ENCODE data around the gene NEK7.

NEK7 gene

DNA sequence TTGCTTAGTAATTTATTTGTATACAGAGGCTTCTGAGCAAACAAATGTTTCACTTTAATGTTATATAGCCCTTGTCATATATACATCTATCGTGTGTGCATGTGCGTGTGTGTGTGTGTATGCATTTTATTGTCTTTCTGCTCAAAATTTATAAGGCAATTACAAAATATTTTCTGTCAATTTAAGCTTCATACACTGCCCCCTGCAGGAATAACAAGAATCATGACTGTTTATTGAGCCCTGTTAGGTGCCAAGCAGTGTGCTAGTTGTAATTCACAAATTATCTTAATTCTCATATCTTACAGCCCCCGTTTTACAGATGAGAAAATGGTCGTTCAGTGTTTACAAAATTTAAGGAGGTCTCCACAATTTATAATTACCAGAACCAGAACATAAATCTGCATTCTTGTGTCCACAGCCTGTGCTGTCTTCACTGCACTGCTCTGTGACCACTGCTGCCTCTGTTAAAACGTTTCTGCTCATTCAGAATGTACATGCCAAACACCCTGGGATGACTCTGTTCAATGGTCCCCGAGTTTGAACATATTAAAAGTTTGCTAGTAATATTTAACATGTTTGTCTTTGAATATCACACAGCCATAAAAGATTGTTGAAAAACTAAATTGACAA is 202.3 kb downstream of the NEK7 start:
- no peak overlapping the region for H2AFZ ChIP-seq (ENCODE audit: low read length)
- no peak overlapping the region for H3K4me2 ChIP-seq (ENCODE audit: low read length)
- no peak for TF ChIP-seq EZH2 (IDR thresholded peaks at IDR 0.05; ENCODE audit: borderline replicate concordance, low read length)
- peak; percentile 61; the same call in 1 of the 2 replicates for TF ChIP-seq CTCF (IDR thresholded peaks at IDR 0.05; ENCODE audit: low read length)
- H3K36me3 ChIP-seq (ENCODE audit: insufficient read depth, low read length), result no peaks in the 10 kb centered on the region
- H3K27ac ChIP-seq (ENCODE audit: low read depth, low read length, poor library complexity, severe bottlenecking), result no peak overlapping the region
- no peaks in the 10 kb centered on the region for H3K27me3 ChIP-seq (ENCODE audit: insufficient read depth, low read length)
- H3F3A ChIP-seq (ENCODE audit: insufficient read depth, low read length), result no peaks in the 10 kb centered on the region
- H3K9me3 ChIP-seq (ENCODE audit: low read length), result no peaks in the 10 kb centered on the region
- no peaks in the 10 kb centered on the region for H3K79me2 ChIP-seq (ENCODE audit: insufficient read depth, low read length)
- no peak overlapping the region for H3K9ac ChIP-seq (ENCODE audit: low read length)
- H3K4me3 ChIP-seq (ENCODE audit: low read depth, low read length, poor library complexity, severe bottlenecking), result no peak overlapping the region
- no peaks in the 10 kb centered on the region for H4K20me1 ChIP-seq (ENCODE audit: insufficient read depth, low read length)
- H3K9me2 ChIP-seq (ENCODE audit: low read depth, low read length), result no peaks in the 10 kb centered on the region
- no peaks in the 10 kb centered on the region for H3K4me1 ChIP-seq (ENCODE audit: insufficient read depth, low read length, severe bottlenecking)

DNA sequence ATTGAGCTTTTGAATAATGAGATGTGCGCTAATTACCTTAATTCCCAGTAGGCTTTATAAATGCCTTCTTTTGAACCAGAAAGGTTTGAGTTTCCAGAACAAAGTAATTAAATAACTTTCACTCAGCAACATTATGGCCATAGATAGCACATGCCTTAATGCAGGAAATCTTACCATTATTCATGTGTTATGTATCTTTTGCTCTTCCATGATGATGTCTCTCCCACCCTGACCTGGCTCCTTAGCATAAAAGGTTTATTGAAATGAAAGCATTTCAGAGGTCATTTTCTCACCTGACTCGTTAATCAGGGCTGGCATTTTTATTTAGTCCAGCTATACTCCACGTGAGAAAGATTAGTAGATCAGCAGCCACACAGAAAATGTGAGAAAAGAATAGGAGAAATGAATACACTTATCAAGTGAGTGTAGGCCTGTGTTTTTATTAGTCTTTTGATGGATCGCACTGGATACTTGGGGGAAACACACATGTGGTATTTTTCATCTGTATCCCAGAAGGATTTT is 203.5 kb downstream of the NEK7 start:
- H3K9ac ChIP-seq (ENCODE audit: low read length), result no peak overlapping the region
- H3K27ac ChIP-seq (ENCODE audit: low read depth, low read length, poor library complexity, severe bottlenecking), result no peak overlapping the region
- H3K36me3 ChIP-seq (ENCODE audit: insufficient read depth, low read length), result no peaks in the 10 kb centered on the region
- no peaks in the 10 kb centered on the region for H3K27me3 ChIP-seq (ENCODE audit: insufficient read depth, low read length)
- H3K9me3 ChIP-seq (ENCODE audit: low read length), result no peaks in the 10 kb centered on the region
- H3K4me1 ChIP-seq (ENCODE audit: insufficient read depth, low read length, severe bottlenecking), result no peaks in the 10 kb centered on the region
- H4K20me1 ChIP-seq (ENCODE audit: insufficient read depth, low read length), result no peaks in the 10 kb centered on the region
- TF ChIP-seq EZH2 (IDR thresholded peaks at IDR 0.05; ENCODE audit: borderline replicate concordance, low read length) (no peak), CTCF (IDR thresholded peaks at IDR 0.05; ENCODE audit: low read length) (no peak)
- H3K9me2 ChIP-seq (ENCODE audit: low read depth, low read length), result no peaks in the 10 kb centered on the region
- no peak overlapping the region for H3K4me2 ChIP-seq (ENCODE audit: low read length)
- no peaks in the 10 kb centered on the region for H3K79me2 ChIP-seq (ENCODE audit: insufficient read depth, low read length)
- H3F3A ChIP-seq (ENCODE audit: insufficient read depth, low read length), result no peaks in the 10 kb centered on the region
- no peak overlapping the region for H3K4me3 ChIP-seq (ENCODE audit: low read depth, low read length, poor library complexity, severe bottlenecking)
- no peak overlapping the region for H2AFZ ChIP-seq (ENCODE audit: low read length)

DNA sequence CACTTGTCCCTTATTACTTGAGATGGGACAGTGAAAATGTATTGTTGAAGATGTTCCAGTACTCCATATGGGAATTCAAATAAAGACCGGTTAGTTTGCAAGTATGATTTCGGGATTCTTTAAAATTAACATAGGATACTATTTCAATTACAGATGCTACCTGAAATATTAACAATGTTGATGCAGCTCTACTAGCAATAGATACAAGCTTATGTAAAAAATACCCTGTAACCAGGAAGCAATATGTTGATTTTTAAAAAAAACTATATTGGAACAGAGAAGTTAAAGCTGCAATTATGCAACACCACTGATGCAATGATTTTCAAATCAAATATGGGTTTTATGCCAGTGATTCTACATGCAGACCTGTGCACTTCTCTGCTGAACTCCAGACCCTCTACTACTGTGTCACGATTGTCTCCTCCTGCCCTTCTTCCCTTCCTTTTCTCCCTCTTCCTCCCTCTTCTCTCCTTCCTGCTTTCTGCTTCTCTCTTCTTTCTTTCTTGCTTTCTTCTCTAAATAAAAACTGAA is 204.5 kb downstream of the NEK7 start:
- H3K4me2 ChIP-seq (ENCODE audit: low read length), result no peak overlapping the region
- H3K79me2 ChIP-seq (ENCODE audit: insufficient read depth, low read length), result no peaks in the 10 kb centered on the region
- no peak overlapping the region for H3K27ac ChIP-seq (ENCODE audit: low read depth, low read length, poor library complexity, severe bottlenecking)
- no peak overlapping the region for H3K4me3 ChIP-seq (ENCODE audit: low read depth, low read length, poor library complexity, severe bottlenecking)
- H3K9ac ChIP-seq (ENCODE audit: low read length), result no peak overlapping the region
- H3K4me1 ChIP-seq (ENCODE audit: insufficient read depth, low read length, severe bottlenecking), result no peaks in the 10 kb centered on the region
- no peaks in the 10 kb centered on the region for H3K36me3 ChIP-seq (ENCODE audit: insufficient read depth, low read length)
- H4K20me1 ChIP-seq (ENCODE audit: insufficient read depth, low read length), result no peaks in the 10 kb centered on the region
- H3K27me3 ChIP-seq (ENCODE audit: insufficient read depth, low read length), result no peaks in the 10 kb centered on the region
- TF ChIP-seq CTCF (IDR thresholded peaks at IDR 0.05; ENCODE audit: low read length), result no peak
- no peak for TF ChIP-seq EZH2 (IDR thresholded peaks at IDR 0.05; ENCODE audit: borderline replicate concordance, low read length)
- no peaks in the 10 kb centered on the region for H3K9me2 ChIP-seq (ENCODE audit: low read depth, low read length)
- H2AFZ ChIP-seq (ENCODE audit: low read length), result no peak overlapping the region
- H3K9me3 ChIP-seq (ENCODE audit: low read length), result no peaks in the 10 kb centered on the region
- H3F3A ChIP-seq (ENCODE audit: insufficient read depth, low read length), result no peaks in the 10 kb centered on the region

All from OCI-LY1 (cell line).